Epithelial cell of proximal tubule (primary cell): ENCODE results near the gene BCKDHB. TPM values are rescaled to one million over a fixed set of nuclear protein-coding genes. Genes with fewer than 3 reads are reported as not detected.
"Not testable (repeated sequence)": the region's sequence is repeated elsewhere in the genome, so short reads cannot be mapped to it uniquely, and the experiment has no call there.

Experiments used
- DNase-seq: peaks from one replicate; pipeline ENCODE4 v3.0.0-alpha.2; 2011; ENCODE audit warnings: low read depth
- H3K4me3 ChIP-seq: 2 replicates; pipeline ENCODE4 v1.5.1; 2011; ENCODE audit warnings: low read depth, mild to moderate bottlenecking, low read length
- total RNA-seq: library from RNA; depleted of rRNA; stranded (reverse); fragments of >200 nt; gene quantifications from 2 replicates; pipeline ENCODE4 v1.2.3, GENCODE V29; 2015
- TF ChIP-seq, protein P1 (sequence below): conservative IDR thresholded peaks from 2 replicates; pipeline ENCODE4 v1.5.1; 2012; ENCODE audit warnings: low read depth, mild to moderate bottlenecking, low read length

The BCKDHB gene
- total RNA-seq, 1 donor from 2014 or later = 11.9 TPM

DNA sequence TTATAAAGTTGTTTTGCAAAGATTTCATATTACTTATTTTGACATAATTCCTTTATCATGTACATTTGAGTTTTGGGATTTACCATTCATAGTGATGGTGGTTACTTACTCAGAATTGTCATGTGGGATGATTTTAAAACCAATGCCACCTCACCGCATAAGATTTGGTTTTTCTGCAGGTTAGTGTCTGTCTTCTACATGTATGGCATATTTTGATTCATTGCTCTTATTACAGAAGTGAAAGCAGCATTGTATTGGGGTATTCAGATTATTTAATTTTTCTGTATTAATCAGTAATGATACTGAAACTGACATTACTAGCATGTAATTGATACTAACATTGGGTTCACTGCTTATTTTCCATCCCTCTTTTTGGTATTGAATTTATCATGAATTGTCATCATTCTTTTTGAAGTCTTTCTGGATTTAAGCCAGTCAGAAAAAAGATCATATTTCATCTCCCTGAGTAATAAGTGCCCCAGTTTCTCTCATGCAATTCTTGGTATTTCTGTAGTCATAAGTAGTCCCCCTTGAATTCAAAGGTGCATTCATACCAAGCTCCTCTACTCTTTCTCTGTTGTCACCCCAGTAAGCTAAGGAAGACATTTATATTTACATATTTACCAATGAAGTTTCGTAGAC, 176.6 kb downstream of the BCKDHB start:
- DNase-seq = no peak
- TF ChIP-seq, protein P1, sequence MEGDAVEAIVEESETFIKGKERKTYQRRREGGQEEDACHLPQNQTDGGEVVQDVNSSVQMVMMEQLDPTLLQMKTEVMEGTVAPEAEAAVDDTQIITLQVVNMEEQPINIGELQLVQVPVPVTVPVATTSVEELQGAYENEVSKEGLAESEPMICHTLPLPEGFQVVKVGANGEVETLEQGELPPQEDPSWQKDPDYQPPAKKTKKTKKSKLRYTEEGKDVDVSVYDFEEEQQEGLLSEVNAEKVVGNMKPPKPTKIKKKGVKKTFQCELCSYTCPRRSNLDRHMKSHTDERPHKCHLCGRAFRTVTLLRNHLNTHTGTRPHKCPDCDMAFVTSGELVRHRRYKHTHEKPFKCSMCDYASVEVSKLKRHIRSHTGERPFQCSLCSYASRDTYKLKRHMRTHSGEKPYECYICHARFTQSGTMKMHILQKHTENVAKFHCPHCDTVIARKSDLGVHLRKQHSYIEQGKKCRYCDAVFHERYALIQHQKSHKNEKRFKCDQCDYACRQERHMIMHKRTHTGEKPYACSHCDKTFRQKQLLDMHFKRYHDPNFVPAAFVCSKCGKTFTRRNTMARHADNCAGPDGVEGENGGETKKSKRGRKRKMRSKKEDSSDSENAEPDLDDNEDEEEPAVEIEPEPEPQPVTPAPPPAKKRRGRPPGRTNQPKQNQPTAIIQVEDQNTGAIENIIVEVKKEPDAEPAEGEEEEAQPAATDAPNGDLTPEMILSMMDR = no peak
- H3K4me3 ChIP-seq = no peak overlapping the region

DNA sequence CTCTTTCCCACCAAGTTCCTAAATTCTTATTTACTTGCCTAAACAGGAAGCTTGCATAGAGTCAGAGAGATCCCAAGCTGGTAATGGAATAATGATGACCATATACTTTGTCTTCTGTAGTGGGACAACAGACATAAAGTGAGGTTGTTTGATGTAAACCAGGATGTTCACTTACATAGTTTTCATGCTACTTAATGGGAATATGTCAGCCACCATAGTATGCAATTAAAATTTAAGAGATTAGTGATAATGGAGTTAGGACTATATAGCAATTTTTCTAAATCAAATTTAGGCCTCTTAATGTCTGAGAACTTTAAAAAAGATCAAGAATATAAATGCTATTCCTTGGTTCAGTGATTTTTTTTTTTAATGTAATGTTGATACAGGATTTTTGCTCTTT, 180.6 kb downstream of the BCKDHB start:
- no peak for DNase-seq
- TF ChIP-seq, protein P1 = no peak
- H3K4me3 ChIP-seq = no peak overlapping the region

DNA sequence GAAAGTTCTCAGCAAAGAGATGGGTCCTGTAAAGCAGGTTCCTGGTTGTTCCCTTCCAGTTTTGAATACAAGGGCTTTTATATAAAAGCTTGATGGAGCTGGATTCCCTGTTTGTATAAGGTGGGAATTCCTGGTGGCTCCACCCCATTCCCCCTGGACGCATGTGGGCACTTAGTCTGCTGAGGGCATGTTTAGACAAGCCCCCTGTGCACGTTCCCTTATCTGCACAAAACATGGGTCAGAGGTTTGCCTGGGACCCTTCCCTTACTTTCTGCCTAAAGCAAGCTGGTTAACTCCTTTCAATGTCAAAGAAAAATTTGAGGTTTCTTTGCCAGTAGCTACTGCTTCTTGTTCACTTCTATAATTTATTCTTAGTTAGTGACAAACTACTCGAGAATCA, 181.1 kb downstream of the BCKDHB start:
- DNase-seq = no peak
- H3K4me3 ChIP-seq = no peak overlapping the region
- TF ChIP-seq, protein P1 = no peak

DNA sequence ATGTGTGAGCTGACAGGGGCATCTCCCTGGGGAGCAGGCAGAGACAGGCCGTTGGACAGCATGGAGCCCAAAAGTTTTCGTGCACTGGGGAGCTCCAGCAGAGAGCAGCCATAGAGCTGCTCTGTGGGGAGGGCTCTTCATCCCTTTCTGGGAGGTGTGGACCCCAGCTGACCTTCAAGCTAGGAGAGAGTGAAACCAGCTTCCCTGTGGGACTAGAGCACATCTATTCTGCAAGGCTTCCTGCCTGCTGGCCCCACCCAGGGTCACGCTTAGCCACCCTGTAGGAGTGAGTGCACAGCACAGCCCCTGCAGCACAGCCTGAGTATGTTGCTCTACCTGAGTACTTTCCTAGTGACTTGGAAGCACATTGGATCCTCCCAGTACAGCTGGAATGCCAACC, 183.3 kb downstream of the BCKDHB start:
- H3K4me3 ChIP-seq = no peak overlapping the region
- TF ChIP-seq, protein P1 = no peak
- no peak for DNase-seq

DNA sequence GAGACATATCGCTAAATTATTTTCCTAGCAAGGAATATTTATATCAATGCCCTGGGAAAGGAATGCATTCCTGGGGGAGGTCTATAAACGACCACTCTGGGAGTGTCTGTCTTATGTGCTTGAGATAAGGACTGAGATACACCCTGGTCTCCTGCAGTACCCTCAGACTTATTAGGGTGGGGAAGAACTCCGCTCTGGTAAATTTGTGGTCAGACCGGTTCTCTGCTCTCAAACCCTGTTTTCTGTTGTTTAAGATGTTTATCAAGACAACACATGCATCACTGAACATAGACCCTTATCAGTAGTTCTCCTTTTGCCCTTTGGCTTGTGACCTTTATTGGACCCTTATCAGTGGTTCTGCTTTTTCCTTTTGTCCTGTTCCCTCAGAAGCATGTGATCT, 188.1 kb downstream of the BCKDHB start:
- not testable (repeated sequence) for H3K4me3 ChIP-seq, DNase-seq

DNA sequence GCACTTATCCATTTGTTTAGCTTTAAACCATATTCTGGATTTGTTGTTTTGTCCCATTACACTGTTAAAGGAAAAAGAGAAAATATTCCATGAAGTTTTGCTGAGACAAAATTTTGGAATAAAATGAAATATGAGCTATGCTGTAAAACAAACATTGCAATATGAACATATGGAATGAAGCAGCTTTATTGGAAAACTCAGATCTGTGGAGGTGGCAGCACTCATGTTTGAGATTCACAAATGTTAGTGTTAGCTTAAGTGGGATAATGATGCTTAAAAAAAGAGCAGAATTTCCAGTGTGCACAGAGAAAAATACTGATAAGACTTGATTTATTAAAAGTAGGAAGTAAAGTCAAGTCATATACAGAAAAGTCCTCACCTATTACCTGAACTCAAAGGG, 196.2 kb downstream of the BCKDHB start:
- TF ChIP-seq, protein P1 = no peak
- no peak for DNase-seq
- H3K4me3 ChIP-seq = no peak overlapping the region

DNA sequence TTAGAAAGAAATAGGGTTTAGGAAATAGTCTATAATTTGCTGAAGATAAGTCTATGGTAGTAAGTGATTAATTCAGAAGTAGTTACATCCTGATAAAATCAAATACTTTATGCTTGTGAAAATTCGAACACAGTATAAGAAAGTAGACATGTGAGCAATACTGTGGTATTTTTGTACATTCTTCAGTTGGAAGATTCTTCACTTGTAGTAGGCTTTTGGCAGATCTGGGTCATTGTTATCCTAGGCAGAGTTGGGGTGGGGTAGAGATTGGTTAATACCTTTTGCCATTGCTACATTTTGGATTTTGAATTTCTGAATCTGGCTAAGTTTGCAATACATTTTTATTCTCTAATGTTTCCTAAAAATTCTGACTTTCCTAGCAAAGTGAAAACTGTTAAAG, 197.5 kb downstream of the BCKDHB start:
- TF ChIP-seq, protein P1 = no peak
- no peak for DNase-seq
- H3K4me3 ChIP-seq = no peak overlapping the region
